ENCODE measurements around the gene WNT8A. TPM values are rescaled to one million over a fixed set of nuclear protein-coding genes. Genes with fewer than 3 reads are reported as not detected.

WNT8A gene
- total RNA-seq, 6 experiments from 2014 or later = not detected

DNA sequence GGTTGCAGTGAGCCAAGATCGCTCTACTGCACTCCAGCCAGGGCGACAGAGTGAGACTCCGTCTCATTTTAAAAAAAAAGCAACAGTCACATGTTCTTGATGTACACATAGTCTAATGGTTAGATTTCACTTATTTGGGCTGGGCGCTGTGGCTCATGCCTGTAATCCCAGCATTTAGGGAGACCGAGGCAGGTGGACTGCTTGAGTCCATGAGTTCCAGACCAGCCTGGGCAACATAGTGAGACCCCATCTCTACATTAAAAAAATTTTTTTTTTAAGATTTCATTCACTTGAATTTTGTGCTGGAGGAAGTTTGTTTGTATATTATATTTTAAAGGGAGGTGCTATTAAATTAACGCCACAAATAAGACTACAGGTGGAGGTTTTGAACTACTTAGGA, 21.9 kb downstream of the WNT8A start:
- no peak overlapping the region for H3K4me3 Mint-ChIP-seq
- peaks cover 10% of the 10 kb centered on the region; the same call in 1 of the 2 replicates for H3K4me1 Mint-ChIP-seq (ENCODE audit: low read depth)
- peaks cover 26% of the 10 kb centered on the region for H3K27me3 Mint-ChIP-seq (ENCODE audit: insufficient read depth)
- DNase-seq = no peak
- TF ChIP-seq, protein P1, sequence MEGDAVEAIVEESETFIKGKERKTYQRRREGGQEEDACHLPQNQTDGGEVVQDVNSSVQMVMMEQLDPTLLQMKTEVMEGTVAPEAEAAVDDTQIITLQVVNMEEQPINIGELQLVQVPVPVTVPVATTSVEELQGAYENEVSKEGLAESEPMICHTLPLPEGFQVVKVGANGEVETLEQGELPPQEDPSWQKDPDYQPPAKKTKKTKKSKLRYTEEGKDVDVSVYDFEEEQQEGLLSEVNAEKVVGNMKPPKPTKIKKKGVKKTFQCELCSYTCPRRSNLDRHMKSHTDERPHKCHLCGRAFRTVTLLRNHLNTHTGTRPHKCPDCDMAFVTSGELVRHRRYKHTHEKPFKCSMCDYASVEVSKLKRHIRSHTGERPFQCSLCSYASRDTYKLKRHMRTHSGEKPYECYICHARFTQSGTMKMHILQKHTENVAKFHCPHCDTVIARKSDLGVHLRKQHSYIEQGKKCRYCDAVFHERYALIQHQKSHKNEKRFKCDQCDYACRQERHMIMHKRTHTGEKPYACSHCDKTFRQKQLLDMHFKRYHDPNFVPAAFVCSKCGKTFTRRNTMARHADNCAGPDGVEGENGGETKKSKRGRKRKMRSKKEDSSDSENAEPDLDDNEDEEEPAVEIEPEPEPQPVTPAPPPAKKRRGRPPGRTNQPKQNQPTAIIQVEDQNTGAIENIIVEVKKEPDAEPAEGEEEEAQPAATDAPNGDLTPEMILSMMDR (IDR thresholded peaks at IDR 0.05) = no peak
- no peaks in the 10 kb centered on the region for H3K9me3 Mint-ChIP-seq
- no peaks in the 10 kb centered on the region for H3K36me3 Mint-ChIP-seq (ENCODE audit: low read depth)
- H3K27ac Mint-ChIP-seq = no peak overlapping the region

DNA sequence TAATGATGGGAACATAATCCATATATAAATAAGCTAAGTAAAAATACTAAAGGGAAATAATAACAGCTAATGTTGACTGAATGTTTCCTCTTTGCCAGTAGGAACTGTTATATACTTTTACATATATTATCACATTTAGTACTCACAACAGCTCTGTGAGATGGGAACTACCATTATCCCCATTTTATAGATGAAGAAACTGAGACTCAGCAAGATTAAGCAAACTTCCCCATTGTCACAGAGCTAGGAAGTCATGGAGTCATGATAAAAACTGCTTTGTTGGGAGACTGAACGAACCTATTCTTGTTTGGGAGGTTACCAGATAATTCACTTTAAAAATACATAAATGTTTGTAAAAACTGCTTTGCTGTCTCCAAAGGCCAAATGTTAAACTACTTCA, 23.4 kb downstream of the WNT8A start:
- H3K4me3 Mint-ChIP-seq = no peak overlapping the region
- no peaks in the 10 kb centered on the region for H3K9me3 Mint-ChIP-seq
- peaks cover 24% of the 10 kb centered on the region for H3K27me3 Mint-ChIP-seq (ENCODE audit: insufficient read depth)
- H3K36me3 Mint-ChIP-seq (ENCODE audit: low read depth) = no peaks in the 10 kb centered on the region
- no peak for DNase-seq
- H3K27ac Mint-ChIP-seq = no peak overlapping the region
- TF ChIP-seq, protein P1 (IDR thresholded peaks at IDR 0.05) = no peak
- H3K4me1 Mint-ChIP-seq (ENCODE audit: low read depth) = peaks cover 19% of the 10 kb centered on the region

DNA sequence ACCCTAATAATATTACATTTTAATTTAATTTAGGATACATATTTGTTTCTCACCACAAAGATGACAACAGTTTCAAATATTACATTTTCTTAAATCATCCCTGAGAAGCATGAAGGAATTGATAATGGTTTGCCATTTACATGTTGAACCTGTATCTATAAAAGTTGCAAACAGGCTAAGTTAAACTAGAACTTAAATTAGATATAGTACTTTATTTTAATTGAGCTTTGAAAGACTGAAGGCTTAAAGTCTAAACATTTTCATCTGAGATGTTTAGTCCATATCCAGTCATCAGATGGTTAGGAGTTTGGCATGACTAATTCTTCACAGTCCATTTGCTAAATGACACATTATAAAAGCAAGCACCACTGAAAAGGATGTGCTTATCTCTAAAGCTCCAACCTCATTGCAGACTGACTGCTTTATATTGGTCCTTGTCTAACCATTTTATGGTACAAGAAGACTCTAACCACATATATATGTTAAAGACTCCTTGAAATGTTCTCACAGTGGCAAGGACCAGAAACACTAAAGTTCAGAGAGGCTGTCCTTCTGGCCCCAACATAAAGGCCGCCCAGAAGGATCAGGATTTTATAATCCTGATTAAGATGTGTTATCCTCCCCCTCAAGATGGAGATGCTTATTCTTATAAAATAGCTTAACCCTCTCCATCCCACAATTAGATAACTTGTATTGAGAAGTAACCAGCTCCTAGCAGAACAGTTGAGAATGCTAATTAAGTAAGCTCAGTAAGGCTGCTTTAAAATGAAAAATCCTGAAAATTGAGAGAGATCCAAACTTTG, 25.8 kb downstream of the WNT8A start:
- peaks cover 21% of the 10 kb centered on the region for H3K27me3 Mint-ChIP-seq (ENCODE audit: insufficient read depth)
- TF ChIP-seq, protein P1 (IDR thresholded peaks at IDR 0.05) = no peak
- peaks cover 20% of the 10 kb centered on the region for H3K4me1 Mint-ChIP-seq (ENCODE audit: low read depth)
- no peak overlapping the region for H3K4me3 Mint-ChIP-seq
- H3K27ac Mint-ChIP-seq = no peak overlapping the region
- no peaks in the 10 kb centered on the region for H3K9me3 Mint-ChIP-seq
- no peaks in the 10 kb centered on the region for H3K36me3 Mint-ChIP-seq (ENCODE audit: low read depth)
- DNase-seq = peak; percentile 15

DNA sequence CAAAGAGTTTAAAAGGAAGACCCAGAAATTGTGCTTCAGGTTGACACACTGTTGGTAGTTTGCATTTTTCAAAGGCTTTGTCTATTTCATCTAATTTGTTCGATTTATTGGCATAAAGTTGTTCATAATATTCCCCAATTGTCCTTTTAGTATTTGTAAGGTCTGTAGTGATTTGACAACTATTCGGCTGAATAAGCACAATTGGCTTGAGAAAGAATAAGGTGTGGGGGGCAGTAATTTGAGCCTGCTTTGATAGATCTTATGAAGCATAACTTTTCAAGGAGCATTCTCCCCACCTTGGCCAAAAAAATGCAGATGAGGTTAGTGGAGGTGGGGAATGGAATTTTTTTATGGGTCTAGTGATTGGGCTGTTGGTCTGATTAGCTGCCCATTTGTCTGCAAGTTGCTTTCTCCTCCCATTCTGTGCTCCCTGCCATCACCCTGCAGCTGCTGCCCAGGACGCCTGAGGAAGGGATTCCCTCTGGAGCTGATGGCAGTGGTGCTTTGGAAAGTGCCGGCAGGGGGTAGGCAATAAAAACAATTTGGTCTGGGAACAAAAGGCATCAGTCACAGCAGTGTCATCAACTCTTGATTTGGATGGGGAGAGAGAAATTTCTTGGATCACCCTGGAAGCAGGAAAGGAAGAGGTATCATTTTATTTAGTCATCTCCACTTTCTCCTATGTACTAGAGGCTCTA, 26.6 kb downstream of the WNT8A start:
- H3K36me3 Mint-ChIP-seq (ENCODE audit: low read depth) = no peaks in the 10 kb centered on the region

DNA sequence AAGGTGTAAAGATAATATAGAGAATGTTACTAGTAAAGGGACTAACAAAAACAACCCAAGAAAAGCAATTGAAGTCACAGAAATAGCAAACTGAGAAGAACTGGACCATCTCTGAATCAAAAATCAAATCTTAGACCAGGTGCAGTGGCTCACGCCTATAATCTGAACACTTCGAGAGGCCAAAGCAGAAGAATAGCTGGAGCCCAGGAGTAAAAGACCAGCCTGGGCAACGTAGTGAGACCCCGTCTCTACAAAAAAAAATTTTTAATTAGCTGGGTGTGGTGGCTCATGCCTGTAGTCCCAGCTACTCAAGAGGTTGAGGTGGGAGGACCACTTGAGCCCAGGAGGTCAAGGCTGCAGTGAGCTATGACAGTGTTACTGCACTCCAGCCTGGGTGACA, 27.3 kb downstream of the WNT8A start:
- H3K36me3 Mint-ChIP-seq (ENCODE audit: low read depth) = no peaks in the 10 kb centered on the region
- DNase-seq = no peak
- TF ChIP-seq, protein P1 (IDR thresholded peaks at IDR 0.05) = no peak
- H3K27ac Mint-ChIP-seq = no peak overlapping the region
- no peak overlapping the region for H3K4me3 Mint-ChIP-seq
- no peaks in the 10 kb centered on the region for H3K9me3 Mint-ChIP-seq
- H3K4me1 Mint-ChIP-seq (ENCODE audit: low read depth) = peaks cover 20% of the 10 kb centered on the region
- peaks cover 17% of the 10 kb centered on the region for H3K27me3 Mint-ChIP-seq (ENCODE audit: insufficient read depth)

More for the DNA sequence above, 26.6 kb downstream of the WNT8A start:
- TF ChIP-seq, protein P1 (IDR thresholded peaks at IDR 0.05) = no peak
- peaks cover 20% of the 10 kb centered on the region for H3K4me1 Mint-ChIP-seq (ENCODE audit: low read depth)
- no peak for DNase-seq
- H3K27me3 Mint-ChIP-seq (ENCODE audit: insufficient read depth) = peaks cover 19% of the 10 kb centered on the region
- no peak overlapping the region for H3K27ac Mint-ChIP-seq
- H3K9me3 Mint-ChIP-seq = no peaks in the 10 kb centered on the region
- H3K4me3 Mint-ChIP-seq = no peak overlapping the region
